Esophagus mucosa (tissue), 1 donor: ENCODE results near the gene NDUFA7. TPM values are rescaled to one million over a fixed set of nuclear protein-coding genes. Genes with fewer than 3 reads are reported as not detected.
A peak's percentile ranks its signal among the peaks of the same experiment; 100 is the strongest.

Source experiments
- ATAC-seq: fragments of 200-7000 bp; cut with Tn5 transposase; one replicate; pipeline ENCODE4 v1.9.1; 2020
- total RNA-seq: library from RNA; stranded (reverse); gene quantifications from one replicate; pipeline ENCODE4 v1.2.4, GENCODE V29; 2023
- donor health status: DM: yes; HTN: yes; CAD: no.

NDUFA7 gene
- total RNA-seq, 1 donor from 2014 or later, result 52.2 TPM

DNA sequence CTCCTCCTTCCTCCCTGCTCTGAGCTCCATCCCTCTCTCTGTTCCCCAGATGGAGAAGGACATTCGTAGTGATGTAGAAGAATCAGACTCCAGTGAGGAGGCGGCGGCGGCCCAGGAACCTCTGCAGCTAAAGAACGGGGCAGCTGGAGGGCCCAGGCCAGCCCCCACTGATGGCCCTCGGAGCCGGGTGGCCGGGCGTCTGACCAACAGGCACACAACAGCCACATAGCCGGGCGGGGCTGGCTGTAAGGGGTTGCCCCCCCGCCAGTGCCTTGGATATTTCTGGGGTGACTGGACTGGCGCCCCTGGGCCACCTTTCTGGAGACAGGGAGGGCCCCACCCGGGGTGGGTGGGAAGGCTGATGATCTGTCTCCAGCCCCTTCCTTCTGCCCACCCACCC lies 59.3 kb downstream of the NDUFA7 start:
- peak; percentile 15 for ATAC-seq

DNA sequence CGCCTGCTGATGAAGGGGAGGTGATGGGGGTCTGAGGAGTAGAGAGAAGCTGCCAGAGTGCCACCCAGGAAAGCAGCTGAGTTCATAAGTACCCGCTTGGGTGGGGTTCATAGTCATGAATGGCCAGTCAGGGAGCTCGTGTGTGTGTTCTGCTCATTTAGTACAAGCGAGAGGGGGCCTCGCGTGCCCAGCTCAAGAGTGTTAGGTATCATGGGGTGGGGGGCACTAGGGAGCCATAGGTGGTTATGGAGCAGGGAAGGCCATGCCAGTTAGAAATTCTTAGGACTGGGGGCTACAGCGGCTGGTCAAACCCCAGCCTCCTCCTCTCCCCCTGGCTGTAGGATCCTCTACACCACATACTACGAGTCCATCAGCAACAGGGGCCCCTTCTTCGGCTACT lies 59.8 kb downstream of the NDUFA7 start:
- no peak for ATAC-seq

Other genes with a start within 250 kb of the NDUFA7 start
- 0.16 TPM for gene FBN3, start 171.8 kb downstream of the NDUFA7 start, total RNA-seq
- gene CERS4, start 112.0 kb downstream of the NDUFA7 start, total RNA-seq, result 84.8 TPM
- gene CD320, start 13.0 kb downstream of the NDUFA7 start, total RNA-seq, result 12.0 TPM
- 1,802 TPM for gene RPS28, start 121 bp upstream of the NDUFA7 start, total RNA-seq
- gene KANK3, start 21.9 kb upstream of the NDUFA7 start, total RNA-seq, result 1.6 TPM
- 55.4 TPM for gene ANGPTL4, start 42.8 kb upstream of the NDUFA7 start, total RNA-seq
- gene RAB11B, start 69.0 kb upstream of the NDUFA7 start, total RNA-seq, result 52.4 TPM
- 21.4 TPM for gene MARCHF2, start 91.9 kb upstream of the NDUFA7 start, total RNA-seq
- gene HNRNPM, start 123.6 kb upstream of the NDUFA7 start, total RNA-seq, result 107 TPM
- gene PRAM1, start 181.3 kb upstream of the NDUFA7 start, total RNA-seq, result 0.76 TPM
- gene ZNF414, start 192.8 kb upstream of the NDUFA7 start, total RNA-seq, result 13.3 TPM